SJSA1 (cell line): ENCODE data around the gene SLC43A2. TPM values are rescaled to one million over a fixed set of nuclear protein-coding genes. Genes with fewer than 3 reads are reported as not detected.
"Not testable (repeated sequence)": the region's sequence is repeated elsewhere in the genome, so short reads cannot be mapped to it uniquely, and the experiment has no call there.

Source experiments
- DNase-seq, 2 experiments: peaks; one replicate each; pipeline ENCODE4 v3.0.0-alpha.2; 2015 to 2020; ENCODE audit warnings: low spot score in 2 of 2, low read depth in 1 of 2
- H3K27ac ChIP-seq: fragments of 250-450 bp; sonication (Bioruptor Pico); 2 replicates; pipeline ENCODE4 v1.5.1; 2020; ENCODE audit warnings: mild to moderate bottlenecking, moderate library complexity
- H3K27me3 ChIP-seq: fragments of 250-450 bp; sonication (Bioruptor Pico); replicated peaks from 2 replicates; pipeline ENCODE4 v1.5.1; 2020; ENCODE audit warnings: mild to moderate bottlenecking, moderate library complexity
- H3K36me3 ChIP-seq: fragments of 250-450 bp; sonication (Bioruptor Pico); 2 replicates; pipeline ENCODE4 v1.5.1; 2020; ENCODE audit warnings: mild to moderate bottlenecking
- H3K4me1 ChIP-seq: fragments of 250-450 bp; sonication (Bioruptor Pico); replicated peaks from 2 replicates; pipeline ENCODE4 v1.6.1; 2021; ENCODE audit warnings: mild to moderate bottlenecking
- H3K4me3 ChIP-seq: fragments of 250-450 bp; sonication (Bioruptor Pico); 2 replicates; pipeline ENCODE4 v1.5.1; 2020; ENCODE audit warnings: mild to moderate bottlenecking
- H3K9me3 ChIP-seq: fragments of 250-450 bp; sonication (Bioruptor Pico); replicated peaks from 2 replicates; pipeline ENCODE4 v1.5.1; 2020; ENCODE audit warnings: mild to moderate bottlenecking
- total RNA-seq: library from RNA; depleted of rRNA; stranded (reverse); fragments of >200 nt; shearing (Covaris generic); gene quantifications from 2 replicates; pipeline ENCODE4 v1.2.3, GENCODE V29; 2014

Gene SLC43A2
- total RNA-seq, 1 experiment from 2014 or later, result 3.4 TPM

GRCh38 chr17:1580979-1581676 lies 47.5 kb downstream of the SLC43A2 start:
- Histone ChIP-seq H3K27me3 (no peaks in the 10 kb centered on the region), H3K36me3 (no peaks in the 10 kb centered on the region), H3K4me1 (peaks cover 9% of the 10 kb centered on the region), H3K9me3 (no peaks in the 10 kb centered on the region), H3K4me3 (no peak overlapping the region), H3K27ac (no peak overlapping the region)
- no peak for DNase-seq

GRCh38 chr17:1578029-1578428 lies 50.6 kb downstream of the SLC43A2 start:
- peaks cover 5% of the 10 kb centered on the region for H3K4me1 ChIP-seq
- DNase-seq, result no peak
- no peak overlapping the region for H3K27ac ChIP-seq
- H3K27me3 ChIP-seq, result no peaks in the 10 kb centered on the region
- no peaks in the 10 kb centered on the region for H3K9me3 ChIP-seq
- H3K4me3 ChIP-seq, result no peak overlapping the region
- H3K36me3 ChIP-seq, result no peaks in the 10 kb centered on the region

DNA sequence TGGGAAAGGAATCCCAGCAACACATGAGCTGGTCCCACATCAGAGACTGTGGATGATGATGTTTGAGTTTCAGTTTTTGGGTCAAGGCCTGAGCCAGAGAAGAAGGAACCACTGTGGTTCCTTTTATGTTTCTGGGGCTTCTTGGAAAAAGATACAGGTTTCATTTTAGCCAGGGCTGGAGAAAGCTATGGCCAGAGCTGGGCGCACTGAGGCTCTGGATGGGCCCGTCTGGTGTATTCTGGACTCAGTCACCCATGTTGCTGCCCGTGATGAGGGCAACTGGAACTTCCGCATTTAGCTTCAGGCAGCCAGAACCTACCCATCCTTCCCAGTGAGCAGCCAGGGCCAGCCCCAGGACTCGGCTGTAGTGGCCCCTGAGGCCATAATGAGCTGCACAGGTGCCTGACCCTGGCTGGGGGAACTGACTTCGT lies 51.0 kb downstream of the SLC43A2 start:
- no peak overlapping the region for H3K4me3 ChIP-seq
- no peaks in the 10 kb centered on the region for H3K9me3 ChIP-seq

DNA sequence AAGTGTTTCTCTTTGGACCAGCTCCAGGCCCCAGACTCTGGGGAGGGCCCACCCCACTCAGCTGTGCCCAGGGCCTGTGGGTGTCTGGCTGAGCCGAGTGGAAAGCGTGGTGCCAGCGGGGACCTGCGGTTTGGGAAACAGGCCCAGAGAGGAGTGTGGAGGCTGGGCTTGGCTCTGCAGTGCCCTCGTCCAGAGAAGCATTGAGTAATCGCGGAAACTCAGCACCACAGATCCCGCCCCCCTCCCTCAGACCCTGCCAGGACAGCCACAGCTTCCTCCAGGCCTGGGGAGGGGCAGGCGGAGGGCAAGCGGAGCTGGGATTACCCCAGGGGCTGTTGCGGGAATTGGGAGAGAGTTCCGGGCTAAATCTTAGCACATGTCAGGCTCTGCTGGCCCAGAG lies 51.5 kb downstream of the SLC43A2 start:
- H3K4me3 ChIP-seq, result no peak overlapping the region
- peaks cover 5% of the 10 kb centered on the region for H3K4me1 ChIP-seq
- H3K27ac ChIP-seq, result no peak overlapping the region
- H3K9me3 ChIP-seq, result no peaks in the 10 kb centered on the region
- peak in 1 of 2 experiments; percentile 33 for DNase-seq
- H3K27me3 ChIP-seq, result no peaks in the 10 kb centered on the region
- no peaks in the 10 kb centered on the region for H3K36me3 ChIP-seq

More for the DNA sequence above, 51.0 kb downstream of the SLC43A2 start:
- Histone ChIP-seq H3K27ac (no peak overlapping the region), H3K4me1 (peaks cover 5% of the 10 kb centered on the region), H3K27me3 (no peaks in the 10 kb centered on the region), H3K36me3 (no peaks in the 10 kb centered on the region)
- no peak for DNase-seq

- H3K4me3 ChIP-seq, result no peak overlapping the region
- peaks cover 5% of the 10 kb centered on the region for H3K4me1 ChIP-seq
- no peaks in the 10 kb centered on the region for H3K36me3 ChIP-seq
- no peaks in the 10 kb centered on the region for H3K9me3 ChIP-seq
- no peaks in the 10 kb centered on the region for H3K27me3 ChIP-seq
- H3K27ac ChIP-seq, result no peak overlapping the region
- DNase-seq, result no peak
These were observed 52.1 kb downstream of the SLC43A2 start for GRCh38 chr17:1576500-1576899.

DNA sequence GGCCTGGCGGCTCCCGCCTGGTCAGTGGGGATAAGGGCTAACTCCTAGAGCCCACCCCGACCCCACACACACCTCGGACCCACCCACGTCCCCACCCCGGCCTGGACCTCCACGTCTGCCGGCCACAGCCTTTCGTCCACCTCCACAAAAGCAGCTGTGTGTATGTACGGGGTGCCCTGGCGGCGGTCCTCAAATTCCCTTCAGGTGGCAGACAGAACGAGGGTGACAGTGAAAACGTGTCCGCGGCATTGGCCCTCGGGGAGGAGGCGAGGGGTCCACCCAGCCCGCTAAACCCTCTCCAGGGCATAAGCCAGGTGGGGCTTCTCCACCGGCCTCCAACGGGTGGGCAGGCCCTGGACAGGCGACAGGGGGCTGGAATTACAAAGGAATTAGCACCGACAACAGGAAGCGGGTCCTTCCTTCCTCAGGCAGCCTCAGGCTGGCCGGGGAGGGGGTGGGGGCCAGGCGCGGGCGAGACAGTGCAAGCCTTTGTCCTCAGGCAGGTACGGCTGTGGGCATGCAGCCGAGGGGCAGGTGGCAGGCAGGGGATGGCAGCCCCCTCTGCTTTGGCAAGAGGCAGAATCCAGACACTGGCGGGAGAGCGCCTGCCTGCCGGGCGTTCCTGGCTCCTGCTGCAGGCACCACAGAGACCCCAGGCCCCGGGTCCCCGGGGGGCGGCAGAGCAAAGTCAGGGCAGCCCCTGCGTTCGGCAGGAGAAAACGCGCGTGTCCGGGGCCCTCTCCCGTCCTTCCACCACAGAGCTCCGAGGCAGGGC lies 53.8 kb downstream of the SLC43A2 start:
- Histone ChIP-seq H3K36me3 (no peaks in the 10 kb centered on the region), H3K9me3 (no peaks in the 10 kb centered on the region), H3K4me1 (peaks cover 5% of the 10 kb centered on the region), H3K27me3 (no peaks in the 10 kb centered on the region), H3K4me3 (no peak overlapping the region), H3K27ac (no peak overlapping the region)
- DNase-seq, result no peak

DNA sequence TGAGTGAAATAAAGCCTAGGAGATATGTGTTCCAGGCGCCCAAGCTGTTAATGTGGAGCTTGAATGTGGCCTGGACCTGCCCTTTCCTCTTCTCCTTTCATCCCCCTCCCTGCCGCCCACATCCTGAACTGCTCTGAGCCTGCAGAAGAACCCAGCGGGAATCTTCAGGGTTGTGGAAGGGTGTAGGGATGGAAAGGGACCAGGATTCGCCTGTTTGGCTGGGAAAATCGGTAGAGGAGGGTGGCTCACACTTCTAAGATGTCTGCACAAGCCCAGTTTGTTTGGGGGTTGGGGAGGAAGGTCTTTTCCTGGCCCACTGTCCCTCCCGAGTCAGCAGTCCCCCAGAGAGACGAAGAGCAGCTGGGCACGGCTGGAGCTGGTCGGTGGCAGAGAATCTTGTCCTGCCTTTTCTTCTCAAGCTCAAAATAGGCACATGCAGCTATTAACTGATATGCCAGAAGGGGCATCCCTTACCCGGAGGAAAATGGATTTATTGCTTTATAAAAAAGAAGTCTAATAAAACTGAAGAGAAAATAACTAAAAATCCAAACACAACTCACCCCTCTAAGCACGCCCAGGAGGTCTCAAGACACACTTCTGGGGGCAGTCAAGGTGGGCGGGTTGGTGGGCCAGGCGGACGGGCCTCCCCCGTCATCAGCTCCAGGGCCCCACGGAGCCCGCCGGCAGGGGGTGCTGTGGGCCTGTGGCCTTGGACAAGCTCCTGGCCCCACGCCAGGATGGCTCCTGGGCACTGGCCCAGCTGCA lies 54.5 kb downstream of the SLC43A2 start:
- no peak overlapping the region for H3K27ac ChIP-seq
- peaks cover 5% of the 10 kb centered on the region for H3K4me1 ChIP-seq
- no peak overlapping the region for H3K4me3 ChIP-seq
- no peaks in the 10 kb centered on the region for H3K9me3 ChIP-seq
- H3K36me3 ChIP-seq, result no peaks in the 10 kb centered on the region
- peak; percentile 59 to 79 for DNase-seq
- H3K27me3 ChIP-seq, result no peaks in the 10 kb centered on the region

DNA sequence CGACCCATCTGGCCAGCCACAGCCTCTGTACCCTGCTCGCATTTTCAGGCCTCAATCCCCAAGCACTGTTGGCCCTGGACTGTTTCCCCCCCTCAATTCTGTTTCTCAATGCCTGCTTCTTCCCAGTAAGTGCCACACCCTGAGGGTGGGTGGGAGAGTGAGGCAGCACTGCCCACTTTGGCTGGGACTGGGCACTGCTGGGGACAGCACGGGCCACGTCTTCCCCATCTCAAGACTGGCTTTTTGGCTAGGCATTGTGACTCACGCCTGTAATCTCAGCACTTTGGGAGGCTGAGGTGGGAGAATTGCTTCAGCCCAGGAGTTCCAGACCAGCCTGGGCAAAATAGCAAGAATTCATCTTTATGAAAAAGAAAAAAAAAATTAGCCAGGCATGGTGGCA lies 56.0 kb downstream of the SLC43A2 start:
- H3K9me3 ChIP-seq, H3K27ac ChIP-seq, H3K4me1 ChIP-seq, H3K36me3 ChIP-seq, DNase-seq, H3K27me3 ChIP-seq, H3K4me3 ChIP-seq: not testable (repeated sequence)

DNA sequence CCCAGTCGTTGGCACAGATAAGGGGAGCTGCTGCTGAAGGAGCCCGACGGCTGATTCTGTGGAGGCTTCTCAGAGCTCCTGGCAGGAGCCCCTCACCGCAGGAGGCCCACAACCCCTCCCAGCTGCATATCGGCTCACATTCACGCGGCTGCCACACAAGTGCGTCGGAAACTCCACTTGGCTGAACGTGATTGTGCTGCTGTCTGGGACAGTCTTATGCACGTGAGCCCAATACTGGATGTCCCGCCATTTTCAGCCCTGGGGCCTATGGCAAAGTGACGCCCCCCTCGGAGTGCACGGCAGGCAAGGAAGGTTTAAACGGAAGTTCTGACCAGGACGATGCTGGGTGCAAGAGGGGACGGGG lies 57.3 kb downstream of the SLC43A2 start:
- Histone ChIP-seq H3K36me3 (no peaks in the 10 kb centered on the region), H3K4me3 (no peak overlapping the region), H3K9me3 (no peaks in the 10 kb centered on the region), H3K27ac (no peak overlapping the region), H3K27me3 (no peaks in the 10 kb centered on the region), H3K4me1 (no peaks in the 10 kb centered on the region)
- no peak for DNase-seq

- Histone ChIP-seq H3K27me3 (no peaks in the 10 kb centered on the region), H3K9me3 (no peaks in the 10 kb centered on the region), H3K4me3 (no peak overlapping the region), H3K36me3 (no peaks in the 10 kb centered on the region), H3K4me1 (no peaks in the 10 kb centered on the region), H3K27ac (no peak overlapping the region)
- DNase-seq, result no peak
These were observed 59.5 kb downstream of the SLC43A2 start for GRCh38 chr17:1568950-1569810.

DNA sequence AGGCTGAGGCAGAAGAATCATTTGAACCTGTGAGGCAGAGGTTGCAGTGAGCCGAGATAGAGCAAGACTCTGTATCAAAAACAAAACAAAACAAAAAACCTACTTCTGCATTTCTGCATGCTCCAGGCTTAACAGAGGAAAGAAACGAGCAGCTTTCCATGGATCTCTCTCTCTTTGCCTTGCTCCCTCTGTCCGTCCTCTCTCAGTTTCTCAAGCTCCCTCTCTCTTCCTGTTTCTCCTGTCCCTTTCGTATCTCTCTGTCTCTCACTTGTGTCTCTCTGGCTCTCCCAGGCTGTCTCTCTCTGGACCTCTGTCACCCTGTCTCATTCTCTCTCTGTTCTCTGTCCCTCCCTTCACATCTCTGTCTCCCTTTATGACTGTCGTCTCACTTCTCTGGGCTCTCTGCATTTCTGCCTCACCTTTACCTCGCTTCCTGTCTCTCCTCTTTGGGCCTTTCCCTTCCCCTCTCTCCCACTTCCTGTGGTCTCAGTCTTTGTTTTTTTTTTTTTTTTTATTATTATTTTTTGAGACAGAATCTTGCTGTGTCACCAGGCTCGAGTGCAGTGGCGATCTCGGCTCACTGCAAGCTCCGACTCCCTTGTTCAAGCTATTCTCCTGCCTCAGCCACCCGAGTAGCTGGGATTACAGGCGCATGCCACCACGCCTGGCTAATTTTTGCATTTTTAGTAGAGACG lies 62.0 kb downstream of the SLC43A2 start:
- Histone ChIP-seq H3K27me3 (no peaks in the 10 kb centered on the region), H3K4me3 (no peak overlapping the region), H3K9me3 (no peaks in the 10 kb centered on the region), H3K27ac (no peak overlapping the region), H3K36me3 (peaks cover 2% of the 10 kb centered on the region; the same call in 1 of the 2 replicates), H3K4me1 (peaks cover 7% of the 10 kb centered on the region)
- no peak for DNase-seq

DNA sequence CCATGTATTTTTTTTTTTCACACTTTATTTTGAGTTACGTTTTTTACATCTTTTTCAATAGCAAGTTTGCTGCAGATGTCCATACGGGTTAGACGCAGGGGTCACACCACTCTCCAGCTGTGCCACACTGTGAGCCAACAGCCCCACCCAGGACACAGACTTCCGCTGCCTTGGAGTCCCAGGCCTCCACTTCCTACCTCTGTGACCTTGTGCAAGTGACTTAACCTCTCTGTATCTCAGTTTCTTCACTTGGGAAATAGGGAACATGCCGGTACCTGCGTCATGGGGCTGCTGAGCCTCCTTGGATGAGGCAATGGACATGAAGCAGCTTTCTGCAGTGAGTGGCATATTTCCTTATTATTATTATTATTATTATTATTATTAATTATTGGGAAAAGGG lies 62.8 kb downstream of the SLC43A2 start:
- peaks cover 14% of the 10 kb centered on the region for H3K4me1 ChIP-seq
- H3K4me3 ChIP-seq, result no peak overlapping the region
- no peaks in the 10 kb centered on the region for H3K27me3 ChIP-seq
- peaks cover 2% of the 10 kb centered on the region; the same call in 1 of the 2 replicates for H3K36me3 ChIP-seq
- H3K27ac ChIP-seq, result no peak overlapping the region
- no peak for DNase-seq
- H3K9me3 ChIP-seq, result no peaks in the 10 kb centered on the region
